Measurements from ENCODE around the gene STAMBP. TPM values are rescaled to one million over a fixed set of nuclear protein-coding genes. Genes with fewer than 3 reads are reported as not detected.
"Not testable (repeated sequence)": the region's sequence is repeated elsewhere in the genome, so short reads cannot be mapped to it uniquely, and the experiment has no call there.

The STAMBP gene
- total and polyA plus RNA-seq, 2 of the 13 experiments (the other 11 are each of a cell fraction or from before 2014, with no cell fraction given): 49.6 to 53.2 TPM

DNA sequence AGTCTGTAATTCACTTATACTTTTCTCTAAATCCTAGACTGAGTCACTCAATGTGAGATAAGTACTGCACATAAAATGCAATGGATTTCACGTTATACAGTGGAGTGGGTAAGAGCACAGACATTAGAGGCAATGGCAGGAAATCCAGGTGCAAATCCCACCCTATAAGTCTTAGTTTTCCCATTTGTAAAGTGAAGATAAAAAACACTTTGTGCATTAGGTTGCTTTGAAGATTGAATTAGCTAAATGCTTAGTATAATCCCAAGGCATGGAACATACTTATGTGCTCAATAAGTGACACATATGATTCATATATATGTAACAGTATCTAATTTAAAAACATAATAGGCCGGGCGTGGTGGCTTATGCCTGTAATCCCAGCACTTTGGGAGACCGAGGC is 74.6 kb downstream of the STAMBP start:
- intact Hi-C loops (cut with micrococcal nuclease; ENCODE audit: unreplicated experiment) (no loop called here), in situ Hi-C loops (cut with HindIII; ENCODE audit: extremely low pct_ligation_motif_present, low pct_unique_long_range_greater_than_20kb) (no loop called here)
- Histone ChIP-seq H3K9me3 (ENCODE audit: low read length) (no peaks in the 10 kb centered on the region), H3K27ac (ENCODE audit: extremely low read length, insufficient read depth, low read length) (no peak overlapping the region), H3K36me3 (replicated peaks in 1 of 2; ENCODE audit: control insufficient read depth in 1 of 2, insufficient read depth in 2 of 2, low read length in 2 of 2) (no peaks in the 10 kb centered on the region), H2AFZ (ENCODE audit: low read length) (no peak overlapping the region), H3K27me3 (ENCODE audit: control insufficient read depth in 1 of 2, insufficient read depth in 2 of 2, low read length in 2 of 2) (peaks cover 4 to 39% of the 10 kb centered on the region in 2 experiments; a peak in 3 of 5 replicates), H4K20me1 (ENCODE audit: insufficient read depth, low read length) (no peaks in the 10 kb centered on the region), H3K9ac (ENCODE audit: insufficient read depth, low read depth, low read length) (no peak overlapping the region), H3K4me1 (ENCODE audit: insufficient read depth, low read length) (peaks cover 15% of the 10 kb centered on the region), H3K79me2 (ENCODE audit: insufficient read depth, low read length) (no peaks in the 10 kb centered on the region), H3K4me3 (replicated peaks in 1 of 3; ENCODE audit: insufficient read depth in 1 of 3, low read depth in 2 of 3, low read length in 3 of 3) (no peak overlapping the region), H3K4me2 (ENCODE audit: low read depth, low read length) (no peak overlapping the region)
- DNase-seq (ENCODE audit: low spot score): no peak
- 61% methylated on average over 4 of the region's 4 CpGs for WGBS (ENCODE audit: low lambda C conversion rate)
- BruUV-seq (replicated peaks): no TSS peak
- TF ChIP-seq, protein P1, sequence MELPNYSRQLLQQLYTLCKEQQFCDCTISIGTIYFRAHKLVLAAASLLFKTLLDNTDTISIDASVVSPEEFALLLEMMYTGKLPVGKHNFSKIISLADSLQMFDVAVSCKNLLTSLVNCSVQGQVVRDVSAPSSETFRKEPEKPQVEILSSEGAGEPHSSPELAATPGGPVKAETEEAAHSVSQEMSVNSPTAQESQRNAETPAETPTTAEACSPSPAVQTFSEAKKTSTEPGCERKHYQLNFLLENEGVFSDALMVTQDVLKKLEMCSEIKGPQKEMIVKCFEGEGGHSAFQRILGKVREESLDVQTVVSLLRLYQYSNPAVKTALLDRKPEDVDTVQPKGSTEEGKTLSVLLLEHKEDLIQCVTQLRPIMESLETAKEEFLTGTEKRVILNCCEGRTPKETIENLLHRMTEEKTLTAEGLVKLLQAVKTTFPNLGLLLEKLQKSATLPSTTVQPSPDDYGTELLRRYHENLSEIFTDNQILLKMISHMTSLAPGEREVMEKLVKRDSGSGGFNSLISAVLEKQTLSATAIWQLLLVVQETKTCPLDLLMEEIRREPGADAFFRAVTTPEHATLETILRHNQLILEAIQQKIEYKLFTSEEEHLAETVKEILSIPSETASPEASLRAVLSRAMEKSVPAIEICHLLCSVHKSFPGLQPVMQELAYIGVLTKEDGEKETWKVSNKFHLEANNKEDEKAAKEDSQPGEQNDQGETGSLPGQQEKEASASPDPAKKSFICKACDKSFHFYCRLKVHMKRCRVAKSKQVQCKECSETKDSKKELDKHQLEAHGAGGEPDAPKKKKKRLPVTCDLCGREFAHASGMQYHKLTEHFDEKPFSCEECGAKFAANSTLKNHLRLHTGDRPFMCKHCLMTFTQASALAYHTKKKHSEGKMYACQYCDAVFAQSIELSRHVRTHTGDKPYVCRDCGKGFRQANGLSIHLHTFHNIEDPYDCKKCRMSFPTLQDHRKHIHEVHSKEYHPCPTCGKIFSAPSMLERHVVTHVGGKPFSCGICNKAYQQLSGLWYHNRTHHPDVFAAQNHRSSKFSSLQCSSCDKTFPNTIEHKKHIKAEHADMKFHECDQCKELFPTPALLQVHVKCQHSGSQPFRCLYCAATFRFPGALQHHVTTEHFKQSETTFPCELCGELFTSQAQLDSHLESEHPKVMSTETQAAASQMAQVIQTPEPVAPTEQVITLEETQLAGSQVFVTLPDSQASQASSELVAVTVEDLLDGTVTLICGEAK (IDR thresholded peaks at IDR 0.05): no peak
- TF ChIP-seq, protein P1 (CRISPR knock-in tag; IDR thresholded peaks at IDR 0.05): no peak
- no peak for FAIRE-seq
- no peak for ATAC-seq
- CTCF ChIA-PET (ENCODE audit: low intra/inter-chr PET ratio, low total read pairs): no interaction called here
- POLR2A ChIA-PET: no interaction called here

DNA sequence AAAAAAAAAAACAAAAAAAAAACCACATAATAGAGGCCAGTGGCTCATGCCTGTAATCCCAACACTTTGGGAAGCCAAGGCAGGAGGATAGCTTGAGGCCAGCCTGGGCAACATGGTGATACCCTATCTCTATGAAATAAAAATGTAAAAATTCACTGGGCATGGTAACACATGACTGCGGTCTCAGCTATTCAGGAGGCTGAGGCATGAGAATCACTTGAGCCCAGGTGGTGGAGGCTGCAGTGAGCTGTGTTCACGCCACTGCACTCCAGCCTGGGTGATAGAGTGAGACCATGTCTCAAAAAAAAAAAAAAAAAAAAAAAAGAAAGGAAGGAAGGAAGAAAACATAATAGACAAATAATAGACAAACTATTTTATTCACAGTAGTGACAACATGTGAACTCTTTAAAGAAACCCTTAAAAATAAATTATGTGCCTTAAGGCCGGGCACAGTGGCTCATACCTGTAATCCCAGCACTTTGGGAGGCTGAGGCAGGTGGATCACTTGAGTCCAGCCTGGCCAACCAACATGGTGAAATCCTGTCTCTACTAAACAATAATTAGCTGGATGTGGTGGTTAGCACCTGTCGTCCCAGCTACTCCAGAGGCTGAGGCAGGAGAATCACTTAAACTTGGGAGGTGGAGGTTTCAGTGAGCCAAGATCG is 75.3 kb downstream of the STAMBP start:
- intact Hi-C loops (cut with micrococcal nuclease; ENCODE audit: unreplicated experiment); H2AFZ ChIP-seq (ENCODE audit: low read length); H4K20me1 ChIP-seq (ENCODE audit: insufficient read depth, low read length); CTCF ChIA-PET (ENCODE audit: low intra/inter-chr PET ratio, low total read pairs); POLR2A ChIA-PET; ATAC-seq; H3K4me2 ChIP-seq (ENCODE audit: low read depth, low read length); H3K9me3 ChIP-seq (ENCODE audit: low read length); H3K9ac ChIP-seq (ENCODE audit: insufficient read depth, low read depth, low read length); in situ Hi-C loops (cut with HindIII; ENCODE audit: extremely low pct_ligation_motif_present, low pct_unique_long_range_greater_than_20kb); DNase-seq (ENCODE audit: low spot score); H3K36me3 ChIP-seq (replicated peaks in 1 of 2; ENCODE audit: control insufficient read depth in 1 of 2, insufficient read depth in 2 of 2, low read length in 2 of 2); BruUV-seq (replicated peaks); H3K4me3 ChIP-seq (replicated peaks in 1 of 3; ENCODE audit: insufficient read depth in 1 of 3, low read depth in 2 of 3, low read length in 3 of 3); H3K79me2 ChIP-seq (ENCODE audit: insufficient read depth, low read length); H3K27ac ChIP-seq (ENCODE audit: extremely low read length, insufficient read depth, low read length); FAIRE-seq: not testable (repeated sequence)
- 52% methylated on average over 5 of the region's 5 CpGs for WGBS (ENCODE audit: low lambda C conversion rate)
- peaks cover 15% of the 10 kb centered on the region for H3K4me1 ChIP-seq (ENCODE audit: insufficient read depth, low read length)
- H3K27me3 ChIP-seq (ENCODE audit: control insufficient read depth in 1 of 2, insufficient read depth in 2 of 2, low read length in 2 of 2): peaks cover 4 to 39% of the 10 kb centered on the region in 2 experiments; a peak in 3 of 5 replicates
